HL-60 (cell line): ENCODE measurements around the gene DOHH.

Experiments used
- DNase-seq, 2 experiments: peaks; one replicate each; pipeline ENCODE4 v3.0.0-alpha.2; 2010 to 2020; ENCODE audit warnings: low read depth in 1 of 2, low spot score in 1 of 2
- H3K27ac ChIP-seq: fragments of 250-450 bp; sonication (Bioruptor Pico); replicated peaks from 2 replicates; pipeline ENCODE4 v1.5.1; 2020; ENCODE audit warnings: mild to moderate bottlenecking, moderate library complexity
- H3K27me3 ChIP-seq: fragments of 250-450 bp; sonication (Bioruptor Pico); 2 replicates; pipeline ENCODE4 v1.5.1; 2021; ENCODE audit warnings: mild to moderate bottlenecking, moderate library complexity; ENCODE audit not compliant: insufficient read depth, poor library complexity, severe bottlenecking
- H3K4me3 ChIP-seq: replicated peaks from 2 replicates; pipeline ENCODE4 v1.5.1; 2011; ENCODE audit warnings: mild to moderate bottlenecking, control low read depth, low read length; ENCODE audit not compliant: insufficient read depth
- CTCF ChIP-seq: IDR thresholded peaks from one replicate; pipeline ENCODE4 v1.5.1; 2011; ENCODE audit warnings: low read length, control low read depth, inconsistent platforms; ENCODE audit not compliant: insufficient read depth
- GABPA ChIP-seq: IDR thresholded peaks from 2 replicates; pipeline ENCODE4 v1.6.1; 2012; ENCODE audit warnings: low read depth
- POLR2AphosphoS5 ChIP-seq: IDR thresholded peaks from 2 replicates; pipeline ENCODE4 v1.6.1; 2012; ENCODE audit warnings: low read depth
- SPI1 ChIP-seq: IDR thresholded peaks from 2 replicates; pipeline ENCODE4 v1.6.1; 2012; ENCODE audit warnings: low read depth, mild to moderate bottlenecking, borderline replicate concordance
- TF ChIP-seq, protein P1 (sequence below): IDR thresholded peaks from 2 replicates; pipeline ENCODE4 v1.6.1; 2012; ENCODE audit warnings: low read depth; ENCODE audit not compliant: insufficient replicate concordance

The DOHH gene

DNA sequence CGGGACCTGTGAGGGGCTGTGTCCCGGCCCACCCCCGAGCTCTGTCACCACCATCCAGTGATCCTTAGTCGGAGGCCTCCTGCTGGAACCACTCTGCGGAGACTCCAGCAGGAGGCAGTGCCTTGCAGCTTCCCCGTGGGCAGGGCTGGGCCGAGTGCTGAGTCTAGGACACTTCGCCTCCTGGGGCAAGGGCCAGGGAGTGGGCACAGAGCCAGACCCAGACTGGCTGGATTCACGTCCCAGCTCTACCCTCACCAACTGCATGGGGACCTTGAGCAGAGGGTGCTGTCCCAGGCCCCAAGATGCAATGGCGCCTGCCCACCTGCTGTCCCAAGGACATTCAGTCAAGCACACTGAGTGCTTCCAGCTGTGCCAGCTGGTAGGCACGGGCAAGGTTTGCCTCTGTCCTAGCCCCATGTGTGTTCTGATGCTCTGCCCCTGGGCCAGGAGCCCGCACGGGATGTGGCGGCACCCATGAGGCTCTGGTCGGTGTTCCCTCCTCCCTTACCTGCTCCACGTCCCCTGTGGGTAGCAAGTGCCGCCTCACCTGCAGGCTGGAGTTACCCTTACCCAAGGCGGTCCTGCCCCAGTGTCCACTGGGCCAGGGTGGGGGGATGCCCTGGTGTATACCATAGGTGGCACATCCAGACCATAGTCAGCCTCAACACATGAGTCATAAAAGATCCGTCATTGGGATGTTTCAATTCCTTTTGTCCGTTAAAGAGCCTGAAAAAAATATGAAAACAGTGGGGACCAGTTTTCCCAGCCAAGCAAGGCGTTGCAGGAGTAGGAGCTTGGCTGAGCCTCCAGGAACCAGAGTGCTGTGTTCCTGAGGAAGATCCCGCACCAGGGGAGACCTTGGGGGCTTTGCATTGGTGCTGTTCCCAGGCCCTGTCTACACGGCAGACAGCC lies 13.0 kb upstream of the DOHH start:
- Histone ChIP-seq H3K27me3 (no peaks in the 10 kb centered on the region), H3K4me3 (no peak overlapping the region), H3K27ac (no peak overlapping the region)
- DNase-seq, result no peak
- TF ChIP-seq CTCF (no peak), GABPA (no peak), SPI1 (no peak), POLR2AphosphoS5 (no peak)
- TF ChIP-seq, protein P1, sequence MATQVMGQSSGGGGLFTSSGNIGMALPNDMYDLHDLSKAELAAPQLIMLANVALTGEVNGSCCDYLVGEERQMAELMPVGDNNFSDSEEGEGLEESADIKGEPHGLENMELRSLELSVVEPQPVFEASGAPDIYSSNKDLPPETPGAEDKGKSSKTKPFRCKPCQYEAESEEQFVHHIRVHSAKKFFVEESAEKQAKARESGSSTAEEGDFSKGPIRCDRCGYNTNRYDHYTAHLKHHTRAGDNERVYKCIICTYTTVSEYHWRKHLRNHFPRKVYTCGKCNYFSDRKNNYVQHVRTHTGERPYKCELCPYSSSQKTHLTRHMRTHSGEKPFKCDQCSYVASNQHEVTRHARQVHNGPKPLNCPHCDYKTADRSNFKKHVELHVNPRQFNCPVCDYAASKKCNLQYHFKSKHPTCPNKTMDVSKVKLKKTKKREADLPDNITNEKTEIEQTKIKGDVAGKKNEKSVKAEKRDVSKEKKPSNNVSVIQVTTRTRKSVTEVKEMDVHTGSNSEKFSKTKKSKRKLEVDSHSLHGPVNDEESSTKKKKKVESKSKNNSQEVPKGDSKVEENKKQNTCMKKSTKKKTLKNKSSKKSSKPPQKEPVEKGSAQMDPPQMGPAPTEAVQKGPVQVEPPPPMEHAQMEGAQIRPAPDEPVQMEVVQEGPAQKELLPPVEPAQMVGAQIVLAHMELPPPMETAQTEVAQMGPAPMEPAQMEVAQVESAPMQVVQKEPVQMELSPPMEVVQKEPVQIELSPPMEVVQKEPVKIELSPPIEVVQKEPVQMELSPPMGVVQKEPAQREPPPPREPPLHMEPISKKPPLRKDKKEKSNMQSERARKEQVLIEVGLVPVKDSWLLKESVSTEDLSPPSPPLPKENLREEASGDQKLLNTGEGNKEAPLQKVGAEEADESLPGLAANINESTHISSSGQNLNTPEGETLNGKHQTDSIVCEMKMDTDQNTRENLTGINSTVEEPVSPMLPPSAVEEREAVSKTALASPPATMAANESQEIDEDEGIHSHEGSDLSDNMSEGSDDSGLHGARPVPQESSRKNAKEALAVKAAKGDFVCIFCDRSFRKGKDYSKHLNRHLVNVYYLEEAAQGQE, result no peak

DNA sequence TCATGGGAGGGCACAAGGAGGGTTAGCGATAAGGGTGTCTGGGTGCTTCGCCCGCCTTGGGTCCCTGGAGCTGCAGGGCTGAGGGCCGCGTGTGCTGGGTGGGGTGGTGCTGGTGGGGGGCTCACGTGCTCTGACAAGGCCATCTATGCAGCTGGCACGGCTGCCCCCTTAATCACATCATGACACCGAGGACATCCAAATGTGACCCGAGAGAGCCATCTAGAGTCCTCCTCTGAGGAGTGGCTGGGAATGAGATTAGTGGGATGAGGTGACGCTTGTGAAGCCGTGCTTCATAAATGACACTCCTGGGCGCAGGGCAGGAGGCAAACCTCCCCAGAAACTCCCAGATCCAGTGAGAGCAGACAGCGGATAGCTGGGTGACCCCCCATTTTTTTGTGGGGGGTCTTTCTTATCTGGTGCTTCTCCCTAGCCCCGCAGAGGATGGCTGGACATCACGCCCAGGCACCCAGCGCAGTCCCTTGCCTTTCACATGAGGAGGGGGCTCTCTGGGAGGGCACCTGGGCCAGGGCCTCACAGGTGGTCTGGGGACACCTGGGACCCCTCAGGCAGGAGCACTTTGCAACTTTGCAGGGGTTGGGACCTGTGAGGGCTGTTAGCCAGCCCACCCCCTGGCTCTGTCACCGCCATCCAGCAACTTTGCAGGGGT lies 12.2 kb upstream of the DOHH start:
- H3K27me3 ChIP-seq, result no peaks in the 10 kb centered on the region
- no peak overlapping the region for H3K27ac ChIP-seq
- TF ChIP-seq GABPA (no peak), CTCF (no peak), POLR2AphosphoS5 (no peak), SPI1 (no peak)
- TF ChIP-seq, protein P1, result no peak
- no peak overlapping the region for H3K4me3 ChIP-seq
- no peak for DNase-seq

DNA sequence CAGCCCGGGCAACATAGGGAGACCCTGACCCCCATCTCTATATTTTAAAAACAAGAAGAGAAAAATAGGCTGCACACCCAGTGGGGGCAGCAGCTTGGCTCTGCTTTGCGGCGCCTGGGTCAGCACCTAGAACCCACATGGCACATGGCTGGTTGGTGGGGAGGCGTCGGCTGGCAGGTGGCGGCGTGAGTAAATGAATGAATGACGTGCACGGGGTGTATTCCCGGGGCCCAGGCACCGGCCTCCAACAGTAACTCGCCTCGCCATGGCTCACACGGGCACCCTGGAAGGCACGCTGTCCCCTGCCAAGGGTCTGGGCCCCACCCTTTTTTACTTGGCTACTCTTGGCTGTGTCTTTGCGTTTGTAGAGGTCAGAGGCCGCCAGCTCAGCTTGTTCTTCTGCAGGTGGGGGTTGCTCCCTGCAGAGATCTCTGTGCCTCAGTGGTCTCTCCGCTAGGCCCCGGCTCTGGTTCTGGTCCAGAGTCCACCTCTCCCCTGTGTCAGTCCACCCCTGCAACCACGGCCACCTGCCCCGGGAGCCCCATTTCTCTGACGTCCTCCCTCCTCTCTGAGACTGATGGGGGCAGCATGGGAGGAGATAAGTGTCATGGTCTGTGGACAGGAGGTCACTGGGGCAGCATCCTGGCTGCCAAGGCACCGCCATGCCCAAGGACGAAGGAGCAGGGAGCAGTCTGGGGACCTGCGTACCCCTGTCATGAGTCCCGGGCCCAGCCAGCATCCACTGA lies 11.2 kb upstream of the DOHH start:
- DNase-seq, result no peak
- H3K27me3 ChIP-seq, result no peaks in the 10 kb centered on the region
- no peak overlapping the region for H3K27ac ChIP-seq
- H3K4me3 ChIP-seq, result no peak overlapping the region
- TF ChIP-seq, protein P1, result no peak
- no peak for TF ChIP-seq GABPA
- no peak for TF ChIP-seq CTCF
- TF ChIP-seq SPI1, result no peak
